Fibroblast of mammary gland (primary cell): Measurements from ENCODE around the gene TIMM10.

Experiments
- DNase-seq: peaks from one replicate; pipeline ENCODE4 v3.0.0-alpha.2; 2010; ENCODE audit warnings: low read depth
- H3K4me3 ChIP-seq: 2 replicates; pipeline ENCODE4 v1.5.1; 2011; ENCODE audit warnings: low read depth, mild to moderate bottlenecking, low read length, moderate library complexity; ENCODE audit not compliant: control insufficient read depth
- CTCF ChIP-seq: conservative IDR thresholded peaks from 2 replicates; pipeline ENCODE4 v1.5.1; 2011; ENCODE audit warnings: low read depth, low read length, inconsistent platforms; ENCODE audit not compliant: control insufficient read depth, insufficient read depth

The TIMM10 gene

GRCh38 chr11:57508341-57509170 is 22.0 kb downstream of the TIMM10 start:
- no peak for TF ChIP-seq CTCF
- no peak overlapping the region for H3K4me3 ChIP-seq
- no peak for DNase-seq

- TF ChIP-seq CTCF, result no peak
- no peak overlapping the region for H3K4me3 ChIP-seq
- no peak for DNase-seq
Measured at GRCh38 chr11:57506522-57506921, 24.0 kb downstream of the TIMM10 start.

- TF ChIP-seq CTCF, result no peak
- no peak overlapping the region for H3K4me3 ChIP-seq
- DNase-seq, result no peak
Measured at GRCh38 chr11:57504511-57504910, 26.0 kb downstream of the TIMM10 start.

GRCh38 chr11:57502870-57503269 is 27.7 kb downstream of the TIMM10 start:
- TF ChIP-seq CTCF, result no peak
- no peak for DNase-seq
- no peak overlapping the region for H3K4me3 ChIP-seq

GRCh38 chr11:57502376-57502775 is 28.2 kb downstream of the TIMM10 start:
- no peak overlapping the region for H3K4me3 ChIP-seq
- TF ChIP-seq CTCF, result no peak
- no peak for DNase-seq

- no peak overlapping the region for H3K4me3 ChIP-seq
- no peak for DNase-seq
- no peak for TF ChIP-seq CTCF
Measured at GRCh38 chr11:57501953-57502352, 28.6 kb downstream of the TIMM10 start.
